Measurements from ENCODE around the gene REM2. TPM values are rescaled to one million over a fixed set of nuclear protein-coding genes. Genes with fewer than 3 reads are reported as not detected.
"Not testable (repeated sequence)": the region's sequence is repeated elsewhere in the genome, so short reads cannot be mapped to it uniquely, and the experiment has no call there.

REM2 gene
- total RNA-seq, 1 experiment from 2014 or later, result not detected

GRCh38 chr14:22852940-22853767 is 29.9 kb upstream of the REM2 start:
- POLR2A ChIA-PET (ENCODE audit: low non-redundant PET), result no interaction called here
- peaks cover 18% of the 10 kb centered on the region for H3K4me1 ChIP-seq (ENCODE audit: insufficient read depth, low read length, poor library complexity, severe bottlenecking)
- intact Hi-C loops (cut with micrococcal nuclease; ENCODE audit: unreplicated experiment), result loop anchor here (1.0 to 10.0 kb wide), 8 partner anchors 30 to 548 kb away; no protein-coding TSS in a partner anchor
- BruUV-seq (replicated peaks), result no TSS peak
- no peaks in the 10 kb centered on the region for H3K36me3 ChIP-seq (ENCODE audit: insufficient read depth, low read length, poor library complexity, severe bottlenecking)
- H3K27ac ChIP-seq (ENCODE audit: low read depth, low read length, poor library complexity, severe bottlenecking), result peak overlapping the region; percentile 72
- TF ChIP-seq EZH2 (IDR thresholded peaks at IDR 0.05; ENCODE audit: borderline replicate concordance, low read depth, low read length, poor library complexity, severe bottlenecking) (no peak), CTCF (conservative IDR thresholded peaks at IDR 0.05; ENCODE audit: low read depth, low read length) (peak; percentile 92)
- peak overlapping the region; percentile 43 for H3K4me3 ChIP-seq (ENCODE audit: low read depth, low read length, poor library complexity, severe bottlenecking)
- CTCF ChIA-PET, result interaction anchor here (0.7 to 4.3 kb wide), 6 partner anchors 15 to 469 kb away, joined by 3 to 38 read pairs (median 4); partner anchors contain the start of gene MRPL52
- no peaks in the 10 kb centered on the region for H3K9me3 ChIP-seq (ENCODE audit: low read depth, low read length, poor library complexity, severe bottlenecking)
- H3K27me3 ChIP-seq (replicated peaks; ENCODE audit: insufficient read depth, low read depth, low read length, poor library complexity), result no peaks in the 10 kb centered on the region
- peak; percentile 93 for DNase-seq (ENCODE audit: low spot score)

- H3K27ac ChIP-seq (ENCODE audit: low read depth, low read length, poor library complexity, severe bottlenecking); H3K36me3 ChIP-seq (ENCODE audit: insufficient read depth, low read length, poor library complexity, severe bottlenecking); H3K9me3 ChIP-seq (ENCODE audit: low read depth, low read length, poor library complexity, severe bottlenecking); BruUV-seq (replicated peaks); H3K27me3 ChIP-seq (replicated peaks; ENCODE audit: insufficient read depth, low read depth, low read length, poor library complexity); POLR2A ChIA-PET (ENCODE audit: low non-redundant PET); DNase-seq (ENCODE audit: low spot score); H3K4me3 ChIP-seq (ENCODE audit: low read depth, low read length, poor library complexity, severe bottlenecking); H3K4me1 ChIP-seq (ENCODE audit: insufficient read depth, low read length, poor library complexity, severe bottlenecking): not testable (repeated sequence)
- CTCF ChIA-PET, result interaction anchor here (0.8 to 4.3 kb wide), 5 partner anchors 25 to 298 kb away, joined by 3 to 38 read pairs (median 4); partner anchors contain the start of gene MRPL52
- intact Hi-C loops (cut with micrococcal nuclease; ENCODE audit: unreplicated experiment), result loop anchor here (10.0 kb wide), 2 partner anchors 379 to 549 kb away; no protein-coding TSS in a partner anchor
Observed at GRCh38 chr14:22854296-22854695, 28.7 kb upstream of the REM2 start.

- H3K27ac ChIP-seq (ENCODE audit: low read depth, low read length, poor library complexity, severe bottlenecking), result no peak overlapping the region
- POLR2A ChIA-PET (ENCODE audit: low non-redundant PET), result no interaction called here
- H3K9me3 ChIP-seq (ENCODE audit: low read depth, low read length, poor library complexity, severe bottlenecking), result no peaks in the 10 kb centered on the region
- H3K4me3 ChIP-seq (ENCODE audit: low read depth, low read length, poor library complexity, severe bottlenecking), result no peak overlapping the region
- intact Hi-C loops (cut with micrococcal nuclease; ENCODE audit: unreplicated experiment), result loop anchor here (10.0 kb wide), 2 partner anchors 380 to 550 kb away; no protein-coding TSS in a partner anchor
- H3K36me3 ChIP-seq (ENCODE audit: insufficient read depth, low read length, poor library complexity, severe bottlenecking), result no peaks in the 10 kb centered on the region
- no TSS peak for BruUV-seq (replicated peaks)
- CTCF ChIA-PET, result interaction anchor here (0.6 to 4.3 kb wide), 5 partner anchors 9 to 480 kb away, joined by 3 to 38 read pairs (median 4); no protein-coding TSS in a partner anchor
- H3K4me1 ChIP-seq (ENCODE audit: insufficient read depth, low read length, poor library complexity, severe bottlenecking), result peaks cover 3% of the 10 kb centered on the region
- no peaks in the 10 kb centered on the region for H3K27me3 ChIP-seq (replicated peaks; ENCODE audit: insufficient read depth, low read depth, low read length, poor library complexity)
- TF ChIP-seq EZH2 (IDR thresholded peaks at IDR 0.05; ENCODE audit: borderline replicate concordance, low read depth, low read length, poor library complexity, severe bottlenecking), result no peak
- DNase-seq (ENCODE audit: low spot score), result no peak
Observed at GRCh38 chr14:22854963-22855724, 27.9 kb upstream of the REM2 start.

GRCh38 chr14:22856428-22856827 is 26.6 kb upstream of the REM2 start:
- DNase-seq (ENCODE audit: low spot score), result no peak
- Histone ChIP-seq H3K27me3 (replicated peaks; ENCODE audit: insufficient read depth, low read depth, low read length, poor library complexity) (no peaks in the 10 kb centered on the region), H3K27ac (ENCODE audit: low read depth, low read length, poor library complexity, severe bottlenecking) (no peak overlapping the region), H3K4me3 (ENCODE audit: low read depth, low read length, poor library complexity, severe bottlenecking) (no peak overlapping the region), H3K36me3 (ENCODE audit: insufficient read depth, low read length, poor library complexity, severe bottlenecking) (no peaks in the 10 kb centered on the region), H3K9me3 (ENCODE audit: low read depth, low read length, poor library complexity, severe bottlenecking) (no peaks in the 10 kb centered on the region), H3K4me1 (ENCODE audit: insufficient read depth, low read length, poor library complexity, severe bottlenecking) (peaks cover 3% of the 10 kb centered on the region)
- CTCF ChIA-PET, result no interaction called here
- intact Hi-C loops (cut with micrococcal nuclease; ENCODE audit: unreplicated experiment), result loop anchor here (10.0 kb wide), 2 partner anchors 382 to 552 kb away; no protein-coding TSS in a partner anchor
- POLR2A ChIA-PET (ENCODE audit: low non-redundant PET), result no interaction called here
- TF ChIP-seq EZH2 (IDR thresholded peaks at IDR 0.05; ENCODE audit: borderline replicate concordance, low read depth, low read length, poor library complexity, severe bottlenecking) (no peak), CTCF (conservative IDR thresholded peaks at IDR 0.05; ENCODE audit: low read depth, low read length) (no peak)
- no TSS peak for BruUV-seq (replicated peaks)

GRCh38 chr14:22860377-22860776 is 22.6 kb upstream of the REM2 start:
- H3K27me3 ChIP-seq (replicated peaks; ENCODE audit: insufficient read depth, low read depth, low read length, poor library complexity); H3K4me3 ChIP-seq (ENCODE audit: low read depth, low read length, poor library complexity, severe bottlenecking); POLR2A ChIA-PET (ENCODE audit: low non-redundant PET); H3K4me1 ChIP-seq (ENCODE audit: insufficient read depth, low read length, poor library complexity, severe bottlenecking); H3K36me3 ChIP-seq (ENCODE audit: insufficient read depth, low read length, poor library complexity, severe bottlenecking); intact Hi-C loops (cut with micrococcal nuclease; ENCODE audit: unreplicated experiment); DNase-seq (ENCODE audit: low spot score); BruUV-seq (replicated peaks); H3K9me3 ChIP-seq (ENCODE audit: low read depth, low read length, poor library complexity, severe bottlenecking); H3K27ac ChIP-seq (ENCODE audit: low read depth, low read length, poor library complexity, severe bottlenecking): not testable (repeated sequence)
- CTCF ChIA-PET, result interaction anchor here (0.8 kb wide), 1 partner anchor 304 kb away, joined by 10 read pairs; no protein-coding TSS in a partner anchor
